SHP77 (cell line): ENCODE measurements around the gene TEF.

Experiments used
- DNase-seq, 2 experiments: peaks; one replicate each; lab custom pipeline; 2025; lab: John Stamatoyannopoulos, UW

TEF gene, protein sequence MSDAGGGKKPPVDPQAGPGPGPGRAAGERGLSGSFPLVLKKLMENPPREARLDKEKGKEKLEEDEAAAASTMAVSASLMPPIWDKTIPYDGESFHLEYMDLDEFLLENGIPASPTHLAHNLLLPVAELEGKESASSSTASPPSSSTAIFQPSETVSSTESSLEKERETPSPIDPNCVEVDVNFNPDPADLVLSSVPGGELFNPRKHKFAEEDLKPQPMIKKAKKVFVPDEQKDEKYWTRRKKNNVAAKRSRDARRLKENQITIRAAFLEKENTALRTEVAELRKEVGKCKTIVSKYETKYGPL

DNA sequence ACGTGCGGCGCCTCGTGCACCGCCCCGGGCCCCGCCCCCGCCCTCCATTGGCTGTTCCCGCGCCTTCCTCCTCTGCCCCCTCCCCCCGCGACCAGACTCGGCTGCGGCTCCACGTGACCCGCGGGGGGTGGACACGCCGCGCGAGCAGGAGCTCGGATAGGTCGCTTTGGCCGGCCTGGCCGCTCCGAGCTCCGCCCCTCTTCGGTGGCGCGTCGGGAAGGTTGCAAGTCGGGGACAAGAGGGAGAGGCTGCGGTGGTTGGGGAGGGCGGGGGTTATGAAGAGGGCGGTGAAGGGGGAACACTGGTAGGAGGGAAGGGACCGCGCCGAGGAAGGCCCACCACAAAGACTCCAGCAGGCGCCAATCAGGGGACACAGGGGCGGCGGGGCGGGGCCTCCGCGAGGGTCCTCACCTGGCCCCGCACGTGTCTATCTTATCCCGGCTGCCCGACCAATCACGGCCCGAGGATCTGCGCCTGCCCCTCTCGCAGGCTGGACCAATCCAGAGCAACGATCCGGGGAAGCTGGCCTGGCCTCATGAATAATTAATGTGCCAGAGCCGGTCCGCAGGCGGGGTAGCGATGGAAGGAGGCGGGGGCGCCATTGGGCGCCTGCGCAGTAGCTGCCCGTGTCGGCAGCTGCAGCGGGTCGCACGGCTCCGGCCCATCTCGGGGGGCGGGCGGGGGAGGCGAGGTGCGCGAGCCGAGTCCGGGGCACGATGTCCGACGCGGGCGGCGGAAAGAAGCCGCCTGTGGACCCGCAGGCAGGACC lies at the start of gene TEF:
TSS of gene TEF (plus strand) at position 614 of the 769 bp plus-strand sequence. CDS start at position 717, 103 bp downstream.
- peak; percentile 99 for DNase-seq

DNA sequence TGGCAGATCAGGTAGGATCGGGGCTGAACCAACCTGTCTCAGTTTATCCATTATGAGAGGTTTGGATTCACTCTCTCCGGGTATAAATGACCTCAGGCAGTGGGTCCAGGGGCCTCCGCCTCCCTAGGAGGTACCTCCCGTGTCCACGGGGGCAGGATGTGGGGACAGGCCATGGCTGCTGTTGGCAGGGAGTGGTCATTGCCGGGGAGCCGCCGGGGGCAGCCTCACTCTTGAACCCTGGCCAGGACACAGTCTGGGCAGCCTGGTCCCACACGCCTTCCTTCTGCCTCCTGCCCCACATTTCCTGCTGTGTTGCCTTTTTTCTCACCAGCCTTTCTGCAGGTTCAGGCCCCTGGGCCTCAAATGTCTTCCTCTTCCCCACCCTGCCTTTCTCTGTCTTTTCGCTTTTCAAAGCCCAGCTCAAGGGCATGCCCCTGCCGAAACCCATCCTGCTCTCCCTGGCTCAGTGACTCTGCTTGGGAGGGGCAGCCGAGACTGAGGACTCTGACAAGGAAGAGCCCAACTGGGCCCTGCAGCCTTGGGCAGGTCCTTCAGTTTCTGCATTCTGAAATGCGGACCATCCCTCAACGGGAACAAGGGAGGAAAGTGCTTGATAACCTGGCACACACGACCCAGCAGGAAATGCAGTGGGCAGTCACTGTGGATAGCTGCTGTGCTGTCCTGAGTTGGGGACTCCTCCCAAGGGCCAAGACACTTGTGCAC lies 49.4 kb upstream of the TEF start:
- DNase-seq, result no peak

DNA sequence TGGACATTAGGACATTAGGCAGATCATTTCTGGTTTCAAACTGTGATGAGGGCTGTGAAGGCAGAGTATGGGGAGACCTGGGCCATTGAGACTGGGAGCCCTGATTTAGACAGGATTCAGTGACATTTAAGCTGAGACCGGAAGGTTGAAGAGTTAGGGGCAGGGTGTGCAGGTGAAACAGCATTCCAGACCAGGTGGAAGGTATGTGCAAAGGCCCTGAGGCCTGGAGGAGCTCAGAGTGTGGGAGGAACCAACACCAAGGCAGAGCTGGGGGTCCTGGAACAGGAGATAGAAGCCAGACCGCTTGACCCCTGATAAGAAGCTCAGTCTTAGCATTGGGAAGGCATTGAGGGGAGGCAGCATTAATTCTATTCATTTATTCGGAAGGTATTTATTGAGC lies 47.9 kb upstream of the TEF start:
- DNase-seq, result no peak

DNA sequence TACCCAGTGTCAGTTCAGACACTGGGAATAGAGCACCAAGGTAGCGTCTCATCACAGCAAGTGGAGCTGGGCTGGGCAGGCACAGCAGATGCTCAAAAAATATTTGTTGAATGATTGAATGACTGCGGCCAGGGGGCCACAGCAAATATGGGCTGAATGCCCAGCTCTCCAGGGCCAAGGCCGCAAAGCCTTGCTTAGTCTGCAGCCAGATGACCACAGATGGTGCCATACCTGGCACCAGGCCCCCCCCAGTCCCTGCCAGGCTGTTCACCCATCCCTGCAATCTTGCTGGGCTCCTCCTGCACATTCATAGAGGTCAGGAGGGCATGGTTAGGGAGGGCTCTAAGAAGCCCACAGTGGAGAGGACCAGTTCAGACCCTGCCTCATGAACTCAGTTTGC lies 47.5 kb upstream of the TEF start:
- DNase-seq, result no peak

- no peak for DNase-seq
Measured at GRCh38 chr22:41334951-41335635, 46.6 kb upstream of the TEF start.

DNA sequence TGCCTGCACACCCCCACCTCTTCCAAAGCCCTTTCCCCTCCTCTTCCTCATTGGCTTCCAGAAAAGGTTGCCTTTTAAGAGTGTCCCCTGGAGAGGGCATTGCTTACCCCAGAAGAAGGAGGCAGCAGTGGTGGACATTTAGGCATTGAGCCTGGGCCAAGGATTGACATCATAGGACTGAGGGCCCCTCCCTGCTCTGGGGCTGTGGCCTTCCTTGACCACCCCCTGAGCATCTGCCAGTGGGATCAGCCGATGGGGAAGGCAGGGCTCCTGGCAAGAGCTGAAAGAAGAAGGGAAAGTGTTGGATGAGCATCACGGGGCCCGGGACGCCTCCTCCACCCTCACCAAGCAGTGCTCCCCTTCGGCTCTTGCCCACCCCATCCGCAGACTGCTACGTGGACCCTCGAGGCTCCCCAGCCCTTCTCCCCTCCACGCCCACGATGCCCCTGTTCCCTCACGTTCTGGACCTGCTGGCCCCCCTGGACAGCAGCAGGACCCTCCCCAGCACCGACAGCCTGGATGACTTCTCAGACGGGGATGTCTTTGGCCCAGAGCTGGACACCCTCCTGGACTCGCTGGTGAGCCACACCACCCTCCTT lies 43.0 kb upstream of the TEF start:
- DNase-seq, result no peak

GRCh38 chr22:41339823-41340222 lies 41.9 kb upstream of the TEF start:
- DNase-seq, result no peak

DNA sequence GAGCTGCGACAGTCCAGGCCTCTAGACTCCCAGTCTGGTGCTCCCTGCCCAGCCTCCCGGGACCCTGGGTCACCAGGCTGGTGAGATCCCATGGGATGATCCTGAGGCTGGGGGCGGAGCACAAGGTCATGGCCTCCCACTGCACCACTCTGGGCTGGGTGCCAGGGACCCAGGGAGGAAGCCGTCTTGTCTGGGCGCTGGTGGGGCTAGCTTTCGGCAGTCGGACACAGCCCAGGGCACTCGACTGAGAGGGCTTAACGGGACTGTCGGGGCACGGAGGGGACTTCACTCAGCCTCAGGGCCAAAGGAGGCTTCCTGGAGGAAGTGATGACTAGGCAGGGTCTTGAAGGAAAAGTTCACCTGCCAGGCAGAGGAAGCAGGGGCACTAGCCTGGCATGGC lies 41.4 kb upstream of the TEF start:
- no peak for DNase-seq

GRCh38 chr22:41341012-41341411 lies 40.7 kb upstream of the TEF start:
- DNase-seq, result no peak

GRCh38 chr22:41341990-41342389 lies 39.8 kb upstream of the TEF start:
- DNase-seq, result no peak

DNA sequence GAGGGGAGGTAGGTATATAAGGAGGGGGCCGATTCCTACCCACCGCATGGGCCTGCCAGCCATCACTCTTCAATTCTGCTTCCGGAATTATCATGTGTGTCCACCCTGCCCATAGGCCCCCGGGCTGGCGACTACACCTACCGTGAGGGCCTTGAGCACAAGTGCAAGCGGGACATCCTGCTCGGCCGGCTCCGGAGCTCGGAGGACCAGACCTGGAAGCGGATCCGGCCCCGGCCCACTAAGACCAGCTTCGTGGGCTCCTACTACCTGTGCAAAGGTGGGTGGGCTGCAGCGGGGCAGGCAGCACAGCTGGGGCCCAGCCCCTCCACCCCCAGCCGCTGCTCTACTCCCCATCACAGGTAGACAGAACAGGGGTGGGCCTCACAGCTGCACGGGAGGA lies 38.4 kb upstream of the TEF start:
- no peak for DNase-seq

- no peak for DNase-seq
Measured at GRCh38 chr22:41343717-41344116, 38.0 kb upstream of the TEF start.

DNA sequence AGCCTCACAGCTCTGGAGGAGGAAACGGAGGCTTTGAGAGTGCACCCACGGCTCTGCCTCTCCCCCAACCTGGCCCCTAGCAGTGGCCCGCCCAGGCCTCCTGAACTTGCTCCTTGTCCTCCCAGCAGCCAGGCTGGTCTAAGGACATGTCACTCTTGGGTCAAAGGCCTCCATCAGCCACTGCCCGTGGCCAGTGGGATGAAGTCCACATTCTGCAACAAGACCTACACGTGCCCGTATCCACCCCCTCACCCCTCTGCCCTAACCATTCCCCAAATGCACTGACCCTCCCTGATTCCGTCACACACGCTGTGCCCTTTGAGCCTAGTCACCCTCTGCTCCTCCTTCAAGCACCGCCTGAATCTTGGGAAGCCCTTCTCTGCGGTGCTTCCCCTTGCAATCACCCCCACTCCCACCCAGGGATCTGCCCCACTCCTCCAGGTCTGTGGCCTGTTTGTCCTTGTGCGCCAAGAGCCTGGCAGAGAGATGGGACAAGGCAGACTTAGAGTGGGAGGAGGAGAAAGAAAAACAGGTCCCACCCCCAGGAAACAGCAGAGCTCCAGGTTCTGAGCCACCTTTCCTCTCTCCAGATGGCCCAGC lies 37.5 kb upstream of the TEF start:
- DNase-seq, result no peak

- no peak for DNase-seq
Measured at GRCh38 chr22:41345807-41346335, 35.9 kb upstream of the TEF start.

- DNase-seq, result no peak
Measured at GRCh38 chr22:41347066-41347859, 34.5 kb upstream of the TEF start.

DNA sequence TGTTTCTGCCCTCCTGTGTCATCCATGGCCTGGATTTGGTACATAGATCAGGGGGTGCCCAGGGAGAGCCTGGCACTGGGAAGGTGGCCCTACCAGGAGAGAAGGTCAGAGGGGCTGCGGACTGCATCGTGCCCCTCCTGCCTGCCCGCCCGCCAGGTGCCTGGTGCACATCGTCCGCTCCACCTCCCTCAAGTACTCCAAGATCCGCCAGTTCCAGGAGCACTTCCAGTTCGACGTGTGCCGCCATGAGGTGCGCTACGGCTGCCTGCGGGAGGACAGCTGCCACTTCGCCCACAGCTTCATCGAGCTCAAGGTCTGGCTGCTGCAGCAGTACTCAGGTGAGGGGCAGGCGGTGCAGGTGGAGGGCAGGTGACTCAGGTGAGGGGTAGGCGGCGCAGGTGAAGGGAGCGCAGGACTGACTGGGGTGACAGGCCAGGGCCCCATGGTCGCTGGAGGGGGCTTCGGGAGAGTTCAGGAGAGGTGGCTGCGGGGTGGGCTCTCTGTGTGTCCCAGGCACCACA lies 32.7 kb upstream of the TEF start:
- DNase-seq, result no peak

GRCh38 chr22:41350087-41350486 lies 31.7 kb upstream of the TEF start:
- DNase-seq, result no peak

- no peak for DNase-seq
Measured at GRCh38 chr22:41351011-41351410, 30.7 kb upstream of the TEF start.

GRCh38 chr22:41352058-41352457 lies 29.7 kb upstream of the TEF start:
- no peak for DNase-seq
